Measurements from ENCODE around the gene SCN2B.

Gene SCN2B

DNA sequence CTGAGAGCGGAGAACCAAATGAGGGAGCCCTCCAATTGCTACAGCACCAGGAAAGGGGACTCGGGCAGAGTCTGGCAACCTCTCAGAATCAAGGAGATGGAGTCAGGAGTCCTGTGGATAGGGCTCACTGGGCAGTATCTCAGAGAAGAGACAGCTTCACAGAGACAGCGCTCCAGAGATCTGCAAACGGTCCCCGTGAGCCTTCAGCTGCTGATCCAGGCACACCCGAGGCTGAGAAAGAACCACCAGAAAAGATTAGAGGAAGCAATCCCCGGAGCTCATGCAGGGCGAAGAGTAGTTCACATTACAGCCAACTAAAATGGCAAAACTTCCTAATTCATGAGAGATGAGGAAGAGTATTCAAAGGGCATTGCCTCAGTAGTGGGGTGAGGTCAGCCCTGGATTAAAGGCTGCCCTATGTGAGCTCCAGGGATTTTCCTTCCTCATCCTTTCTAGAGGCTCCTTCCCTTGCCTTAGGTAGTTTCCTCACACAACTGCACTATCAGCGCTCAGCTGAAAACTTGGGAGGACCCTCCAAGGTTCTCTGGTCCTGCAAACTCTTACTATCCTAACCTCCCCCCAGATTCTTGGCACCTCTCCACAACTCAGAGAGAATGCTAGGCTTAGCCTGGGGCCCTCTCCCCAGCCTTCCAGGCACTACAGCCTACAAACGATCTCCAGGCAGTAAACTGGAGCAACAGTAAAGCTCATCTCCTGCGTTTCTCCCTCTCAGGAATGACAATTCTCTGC is 47.5 kb downstream of the SCN2B start:
- no peak for DNase-seq

DNA sequence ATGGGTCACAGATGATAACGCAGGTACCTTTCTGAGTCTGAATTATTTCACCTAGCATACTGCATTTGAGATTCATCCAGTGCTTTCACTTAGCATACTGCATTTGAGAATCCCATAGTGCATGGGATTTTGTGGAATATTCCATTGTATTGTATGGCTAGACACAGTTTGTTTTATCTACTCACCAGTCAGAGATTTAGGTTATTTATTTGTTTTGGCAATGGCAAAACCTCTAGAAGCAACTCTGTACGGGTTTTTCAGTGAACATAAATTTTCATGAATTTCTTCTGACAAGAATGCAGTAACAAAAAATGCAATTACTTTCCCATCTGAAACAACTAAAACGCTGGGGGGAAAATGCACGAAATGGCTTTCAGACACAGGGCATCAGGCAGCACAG is 48.1 kb downstream of the SCN2B start:
- no peak for DNase-seq

DNA sequence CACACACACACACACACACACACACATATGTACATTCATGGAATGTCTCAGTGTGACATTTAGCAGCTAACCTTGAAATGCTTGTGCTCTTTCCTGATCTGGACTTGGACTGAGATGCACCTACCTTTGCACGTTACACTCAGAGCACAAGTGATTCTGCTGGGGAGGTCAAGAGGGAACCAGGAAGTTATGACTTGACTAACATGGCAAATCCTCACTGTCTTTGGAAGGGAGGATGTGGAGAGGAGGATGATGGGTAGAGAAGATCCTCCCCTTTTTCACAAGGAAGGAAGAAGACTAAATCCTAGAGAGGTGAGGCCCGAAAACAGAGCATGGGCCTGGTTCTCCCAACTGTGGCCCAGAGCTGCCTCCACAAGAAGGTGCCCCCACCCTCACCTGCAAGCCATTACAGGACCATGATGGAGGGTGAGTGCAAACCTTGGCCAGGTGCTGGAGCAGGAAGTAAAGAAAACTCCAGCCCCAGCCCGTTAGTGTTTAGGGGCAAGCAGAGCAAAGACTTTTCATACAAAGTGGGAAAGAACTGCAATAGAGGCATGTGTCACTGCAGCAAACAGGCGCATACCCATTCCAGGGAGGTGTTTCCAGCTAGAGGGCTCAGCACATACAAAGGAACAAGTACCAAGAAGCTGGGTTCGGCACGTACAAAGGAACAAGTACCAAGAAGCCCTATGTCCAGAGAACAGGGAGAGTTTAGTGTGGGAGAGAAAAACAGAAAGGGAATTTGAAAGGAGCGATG is 50.2 kb downstream of the SCN2B start:
- DNase-seq: no peak

DNA sequence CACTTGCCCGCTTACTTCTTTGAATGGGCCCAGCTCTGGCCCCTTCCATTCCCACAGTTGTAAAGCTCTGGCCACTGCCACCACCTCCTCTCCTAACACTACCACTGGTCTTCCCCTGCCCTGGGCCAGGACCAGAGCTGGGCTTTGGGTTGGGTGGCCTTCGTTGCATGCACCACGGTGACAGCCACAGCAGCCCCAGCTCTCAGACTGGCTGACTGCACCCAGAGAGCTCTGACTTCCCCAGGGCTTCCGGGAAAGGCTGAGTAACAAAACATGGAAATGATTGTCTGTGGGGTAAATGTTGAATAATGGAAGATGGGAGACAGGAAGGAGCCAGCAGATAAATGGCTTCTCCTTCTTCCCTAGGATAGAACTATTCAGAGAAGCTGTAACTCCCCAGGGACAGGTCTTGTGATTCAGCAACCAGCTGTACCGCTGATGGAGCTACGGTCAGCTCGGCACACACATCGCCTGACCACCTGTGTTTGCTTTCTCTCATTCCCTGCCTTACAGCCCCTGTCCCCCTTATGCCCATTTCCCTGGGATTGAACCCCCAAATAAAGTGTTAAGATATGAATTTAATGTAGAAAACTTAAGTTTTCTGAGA is 51.4 kb downstream of the SCN2B start:
- no peak for DNase-seq

DNA sequence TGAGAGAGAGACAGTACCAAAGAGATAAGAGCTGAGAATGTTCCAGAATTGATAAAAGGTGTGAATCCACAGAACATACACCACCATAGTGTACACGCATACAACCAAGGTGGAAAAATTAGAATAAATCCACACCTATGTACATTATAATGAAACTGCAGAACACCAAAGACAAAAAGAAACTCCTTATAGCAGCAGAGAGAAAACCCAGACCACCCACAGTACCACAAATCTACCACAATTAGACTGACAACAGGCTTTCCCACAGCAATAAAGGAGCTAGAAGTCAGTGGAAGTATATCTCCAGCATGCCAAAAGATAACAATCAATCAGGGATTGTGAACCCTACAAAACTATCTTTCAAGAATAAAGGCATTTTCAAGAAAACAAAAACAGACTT is 55.6 kb downstream of the SCN2B start:
- no peak for DNase-seq

DNA sequence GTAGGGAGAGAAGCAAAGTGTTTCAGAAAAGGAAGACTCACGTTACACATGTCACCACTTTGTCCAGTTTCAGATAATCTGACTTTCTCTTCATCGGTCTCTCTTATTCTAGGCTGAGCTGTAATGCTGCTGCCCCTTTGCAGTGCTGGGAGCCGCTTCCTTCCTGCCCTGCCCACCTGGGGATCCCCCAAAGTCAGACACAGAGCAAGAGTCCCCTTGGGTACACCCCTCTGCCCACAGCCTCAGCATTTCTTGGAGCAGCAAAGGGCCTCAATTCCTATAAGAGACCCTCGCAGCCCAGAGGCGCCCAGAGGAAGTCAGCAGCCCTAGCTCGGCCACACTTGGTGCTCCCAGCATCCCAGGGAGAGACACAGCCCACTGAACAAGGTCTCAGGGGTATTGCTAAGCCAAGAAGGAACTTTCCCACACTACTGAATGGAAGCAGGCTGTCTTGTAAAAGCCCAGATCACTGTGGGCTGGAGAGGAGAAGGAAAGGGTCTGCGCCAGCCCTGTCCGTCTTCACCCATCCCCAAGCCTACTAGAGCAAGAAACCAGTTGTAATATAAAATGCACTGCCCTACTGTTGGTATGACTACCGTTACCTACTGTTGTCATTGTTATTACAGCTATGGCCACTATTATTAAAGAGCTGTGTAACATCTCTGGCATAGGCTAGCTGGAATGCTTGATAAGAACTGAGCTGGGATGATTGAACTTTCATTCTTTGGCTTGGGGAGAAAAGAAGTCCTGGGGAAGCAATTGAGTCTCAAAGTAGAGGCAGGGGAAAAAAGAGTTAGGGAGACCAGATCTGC is 58.4 kb downstream of the SCN2B start:
- no peak for DNase-seq

DNA sequence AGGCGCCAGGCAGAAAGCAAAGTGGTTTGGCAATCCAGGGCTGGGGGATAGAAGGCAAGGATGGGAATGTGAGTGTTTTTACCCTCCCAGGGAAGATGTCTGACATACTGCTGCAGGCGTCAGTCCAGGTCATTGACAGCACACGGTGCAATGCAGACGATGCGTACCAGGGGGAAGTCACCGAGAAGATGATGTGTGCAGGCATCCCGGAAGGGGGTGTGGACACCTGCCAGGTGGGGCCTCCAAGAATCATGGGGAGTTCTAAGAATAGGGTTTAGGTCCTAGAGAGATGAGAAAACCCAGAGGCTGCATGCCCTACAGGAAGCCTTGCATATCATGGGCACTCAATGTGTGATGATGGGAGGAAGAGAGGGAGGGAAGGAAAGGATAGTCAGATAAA is 61.4 kb downstream of the SCN2B start:
- no peak for DNase-seq

DNA sequence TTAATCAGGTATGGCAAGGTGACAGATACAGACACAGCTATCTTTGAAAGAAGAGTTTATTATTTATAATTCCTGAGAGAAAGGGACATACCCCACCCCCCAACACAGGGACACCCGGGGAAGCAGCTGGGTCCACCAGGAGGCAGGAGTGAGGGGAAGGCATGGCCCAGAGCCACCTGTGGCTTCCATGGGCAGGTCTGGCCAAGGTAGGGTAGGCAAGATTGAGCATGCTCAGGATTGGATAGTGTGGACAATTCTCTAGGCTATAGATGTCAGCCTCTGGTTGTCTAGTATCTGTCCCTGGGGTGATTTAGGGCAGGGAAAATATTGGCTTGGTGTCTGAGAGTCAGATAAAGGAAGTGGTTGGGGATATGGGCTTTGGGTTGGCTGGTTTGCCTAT is 62.2 kb downstream of the SCN2B start:
- no peak for DNase-seq

DNA sequence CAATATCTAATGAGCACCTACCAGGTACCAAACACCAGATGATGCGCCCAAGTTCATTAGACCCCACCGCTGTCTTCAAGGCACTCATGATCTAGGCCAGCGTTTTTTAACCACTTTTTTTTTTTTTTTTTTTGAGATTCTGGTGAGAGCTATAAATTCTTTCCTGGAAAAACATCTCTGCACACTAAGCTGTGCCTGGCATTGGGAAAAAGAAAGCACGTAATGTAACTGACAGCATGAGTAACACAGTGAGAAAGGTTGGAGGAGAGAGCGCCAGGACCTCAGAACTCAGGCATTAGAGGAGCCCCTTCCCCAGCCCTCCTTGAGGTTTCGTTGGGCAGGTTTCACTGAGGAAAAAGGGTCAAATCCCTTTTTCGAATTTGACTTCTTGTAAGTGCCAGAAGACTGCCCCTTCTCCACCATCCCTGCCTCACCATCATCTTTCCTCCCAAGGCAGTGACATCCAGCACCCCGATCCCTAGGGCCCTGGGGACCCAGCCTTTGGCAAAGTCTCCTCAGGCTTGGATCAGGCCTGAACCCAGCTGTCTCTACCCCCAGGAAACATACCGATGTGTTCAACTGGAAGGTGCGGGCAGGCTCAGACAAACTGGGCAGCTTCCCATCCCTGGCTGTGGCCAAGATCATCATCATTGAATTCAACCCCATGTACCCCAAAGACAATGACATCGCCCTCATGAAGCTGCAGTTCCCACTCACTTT is 63.6 kb downstream of the SCN2B start:
- no peak for DNase-seq
